HepG2 (cell line): ENCODE results near the gene GCLC. TPM values are rescaled to one million over a fixed set of nuclear protein-coding genes. Genes with fewer than 3 reads are reported as not detected.

Source experiments
- ATAC-seq: fragments of 200-7000 bp; cut with Tn5 transposase; 3 replicates; pipeline ENCODE4 v1.9.1; 2020; ENCODE audit warnings: mild to moderate bottlenecking, moderate library complexity
- BruUV-seq: library from RNA; stranded (reverse); fragments of 400-500 nt; replicated peaks from 2 replicates; lab custom pipeline; 2021; lab: Mats Ljungman, UMichigan
- CTCF ChIA-PET: fragments of 300-600 bp; formaldehyde crosslinking; extraction: SDS; loops from one replicate; lab custom pipeline; 2021; ENCODE audit warnings: low total read pairs, inconsistent platforms, low intra/inter-chr PET ratio; lab: Yijun Ruan, JAX
- POLR2A ChIA-PET: fragments of 350-600 bp; sonication (Branson Sonifier 250); formaldehyde crosslinking; loops from one replicate; lab custom pipeline; 2020; ENCODE audit warnings: antibody characterized with exemption, inconsistent platforms; lab: Yijun Ruan, JAX
- DNase-seq: peaks from one replicate; pipeline ENCODE4 v3.0.0-alpha.2; 2015; ENCODE audit warnings: low spot score
- FAIRE-seq: peaks from 3 replicates; lab custom pipeline; 2011; peaks lifted over from hg19 to GRCh38; lab: Jason Lieb, UNC
- H2AFZ ChIP-seq: one replicate; pipeline ENCODE4 v1.6.1; 2011; ENCODE audit warnings: low read length, inconsistent platforms
- H3K27ac ChIP-seq: fragments of 300-600 bp; 3 replicates; pipeline ENCODE4 v1.8.0; 2011; ENCODE audit warnings: mixed run types, mild to moderate bottlenecking, mixed read lengths, low read length, inconsistent platforms; ENCODE audit not compliant: insufficient read depth; ENCODE audit errors: extremely low read length
- H3K27me3 ChIP-seq, 2 experiments: fragments of 200-600 bp in 1 of 2; 2 replicates in 1 of 2; 3 replicates in 1 of 2; pipeline versions ENCODE4 v1.6.0 to v1.8.0; 2011; ENCODE audit warnings: low read length in 2 of 2, mild to moderate bottlenecking in 2 of 2, moderate library complexity in 2 of 2, inconsistent platforms in 1 of 2; ENCODE audit not compliant: insufficient read depth in 2 of 2, control insufficient read depth in 1 of 2
- H3K36me3 ChIP-seq, 2 experiments: fragments of 200-600 bp in 1 of 2; replicated peaks in 1 of 2; 2 replicates in 1 of 2; 3 replicates in 1 of 2; pipeline versions ENCODE4 v1.5.1 to v1.8.0; 2011; ENCODE audit warnings: low read length in 2 of 2, inconsistent platforms in 1 of 2; ENCODE audit not compliant: insufficient read depth in 2 of 2, control insufficient read depth in 1 of 2
- H3K4me1 ChIP-seq: 2 replicates; pipeline ENCODE4 v1.5.1; 2012; ENCODE audit warnings: low read length, inconsistent platforms; ENCODE audit not compliant: insufficient read depth
- H3K4me2 ChIP-seq: 2 replicates; pipeline ENCODE4 v1.6.0; 2011; ENCODE audit warnings: low read depth, low read length, inconsistent platforms
- H3K4me3 ChIP-seq, 3 experiments: fragments of 200-600 bp in 1 of 3; sonication (generic), shearing (Covaris generic) in 1 of 3; replicated peaks in 1 of 3; 2 replicates each; pipeline ENCODE4 v1.5.1; 2011 to 2016; ENCODE audit warnings: low read length in 3 of 3, inconsistent platforms in 2 of 3, low read depth in 2 of 3, mild to moderate bottlenecking in 2 of 3, control low read depth in 1 of 3, mixed read lengths in 1 of 3; ENCODE audit not compliant: insufficient read depth in 1 of 3
- H3K79me2 ChIP-seq: one replicate; pipeline ENCODE4 v1.6.1; 2011; ENCODE audit warnings: low read length, inconsistent platforms; ENCODE audit not compliant: insufficient read depth
- H3K9ac ChIP-seq: 2 replicates; pipeline ENCODE4 v1.6.0; 2011; ENCODE audit warnings: mild to moderate bottlenecking, low read depth, low read length, inconsistent platforms; ENCODE audit not compliant: insufficient read depth
- H3K9me3 ChIP-seq: 2 replicates; pipeline ENCODE4 v1.5.1; 2012; ENCODE audit warnings: mild to moderate bottlenecking, low read length
- H4K20me1 ChIP-seq: 2 replicates; pipeline ENCODE4 v1.6.0; 2011; ENCODE audit warnings: inconsistent platforms, mild to moderate bottlenecking, low read length, moderate library complexity; ENCODE audit not compliant: insufficient read depth
- CEBPB ChIP-seq: IDR thresholded peaks from 2 replicates; pipeline ENCODE4 v1.6.1; 2011; ENCODE audit warnings: low read depth, low read length, improper control_type of control experiment, borderline replicate concordance
- CENPT ChIP-seq: sonication (generic); formaldehyde crosslinking; IDR thresholded peaks from 2 replicates; pipeline ENCODE4 v1.8.0; 2022; ENCODE audit warnings: low read depth, mild to moderate bottlenecking, moderate library complexity, missing genetic modification reagents
- DMAP1 ChIP-seq: IDR thresholded peaks from 2 replicates; pipeline ENCODE4 v1.6.1; 2016
- GLMP ChIP-seq: sonication (generic); formaldehyde crosslinking; IDR thresholded peaks from 2 replicates; pipeline ENCODE4 v1.9.0; 2021; ENCODE audit warnings: missing genetic modification reagents, mild to moderate bottlenecking, borderline replicate concordance
- HOXD1 ChIP-seq: sonication (generic); formaldehyde crosslinking; IDR thresholded peaks from 2 replicates; pipeline ENCODE4 v1.5.0; 2020; ENCODE audit warnings: missing genetic modification reagents
- RBFOX2 ChIP-seq: fragments of 200-400 bp; formaldehyde crosslinking; IDR thresholded peaks from 2 replicates; pipeline ENCODE4 v1.6.1; 2017; ENCODE audit warnings: low read depth, mild to moderate bottlenecking, low read length
- SRSF9 ChIP-seq: fragments of 200-400 bp; formaldehyde crosslinking; IDR thresholded peaks from 2 replicates; pipeline ENCODE4 v1.6.1; 2018; ENCODE audit warnings: borderline replicate concordance, mild to moderate bottlenecking, low read depth, low read length; ENCODE audit not compliant: insufficient read depth, poor library complexity, severe bottlenecking
- STAT5B ChIP-seq: sonication (generic); formaldehyde crosslinking; IDR thresholded peaks from 2 replicates; pipeline ENCODE4 v1.4.0; 2020; ENCODE audit warnings: missing genetic modification reagents
- ZBTB20 ChIP-seq: sonication (generic); formaldehyde crosslinking; IDR thresholded peaks from 2 replicates; pipeline ENCODE4 v1.8.1; 2023; ENCODE audit warnings: missing genetic modification reagents, low read depth, mild to moderate bottlenecking, borderline replicate concordance
- ZBTB3 ChIP-seq: sonication (generic); formaldehyde crosslinking; IDR thresholded peaks from 2 replicates; pipeline ENCODE4 v1.4.0; 2020; ENCODE audit warnings: low read depth, mild to moderate bottlenecking, moderate library complexity, missing genetic modification reagents, borderline replicate concordance
- ZNF205 ChIP-seq: IDR thresholded peaks from 2 replicates; pipeline ENCODE4 v1.6.1; 2018; ENCODE audit warnings: missing biosample characterization, missing genetic modification reagents
- WGBS: methylation state at CpG from one replicate; pipeline ENCODE4 v1.1.6; 2017; ENCODE audit warnings: low lambda C conversion rate; 5-methylcytosine and 5-hydroxymethylcytosine counted together
- in situ Hi-C: cut with HindIII; loops from 2 replicates; pipeline ENCODE4 v1.10.0; 2017; ENCODE audit warnings: low pct_unique_long_range_greater_than_20kb; ENCODE audit not compliant: extremely low pct_ligation_motif_present
- intact Hi-C: fragments of 100-400 bp; cut with micrococcal nuclease; formaldehyde crosslinking; loops from one replicate; pipeline ENCODE4 v1.10.0; 2022; ENCODE audit not compliant: unreplicated experiment
- polyA plus RNA-seq, 8 experiments: library from polyadenylated mRNA; depleted of rRNA in 3 of 8; stranded (reverse) in 7 of 8; unstranded in 1 of 8; fragments of >200 nt; fragmentation: Illumina TruSeq in 4 of 8; extraction: Trizol in 4 of 8; gene quantifications; 2 replicates each; pipeline versions ENCODE4 v1.2.1 to v1.2.3, GENCODE V29; 2011 to 2016; ENCODE audit warnings: low read depth in 4 of 8, missing spikeins in 1 of 8, mixed read lengths in 1 of 8; ENCODE audit not compliant: insufficient read depth in 1 of 8
- total RNA-seq, 5 experiments: library from RNA; depleted of rRNA; stranded (reverse); fragments of >200 nt; fragmentation: Illumina TruSeq; extraction: Trizol; gene quantifications; 2 replicates each; pipeline ENCODE4 v1.2.3, GENCODE V29; 2016; ENCODE audit warnings: low read depth in 1 of 5
- TF ChIP-seq, protein P1 (sequence below): sonication (generic); formaldehyde crosslinking; IDR thresholded peaks from 2 replicates; pipeline ENCODE4 v1.9.0; 2022; ENCODE audit warnings: low read depth, missing genetic modification reagents
- TF ChIP-seq, protein P2 (sequence below): sonication (generic); formaldehyde crosslinking; IDR thresholded peaks from 2 replicates; pipeline ENCODE4 v1.8.0; 2022; ENCODE audit warnings: missing genetic modification reagents, mild to moderate bottlenecking, moderate library complexity, borderline replicate concordance
- TF ChIP-seq, protein P3 (sequence below): sonication (generic); formaldehyde crosslinking; IDR thresholded peaks from 2 replicates; pipeline ENCODE4 v1.5.1; 2020; ENCODE audit warnings: missing genetic modification reagents, mild to moderate bottlenecking, borderline replicate concordance

GCLC gene
- total and polyA plus RNA-seq, 2 of the 13 experiments (the other 11 are each of a cell fraction or from before 2014, with no cell fraction given), result 35.3 to 84.6 TPM

DNA sequence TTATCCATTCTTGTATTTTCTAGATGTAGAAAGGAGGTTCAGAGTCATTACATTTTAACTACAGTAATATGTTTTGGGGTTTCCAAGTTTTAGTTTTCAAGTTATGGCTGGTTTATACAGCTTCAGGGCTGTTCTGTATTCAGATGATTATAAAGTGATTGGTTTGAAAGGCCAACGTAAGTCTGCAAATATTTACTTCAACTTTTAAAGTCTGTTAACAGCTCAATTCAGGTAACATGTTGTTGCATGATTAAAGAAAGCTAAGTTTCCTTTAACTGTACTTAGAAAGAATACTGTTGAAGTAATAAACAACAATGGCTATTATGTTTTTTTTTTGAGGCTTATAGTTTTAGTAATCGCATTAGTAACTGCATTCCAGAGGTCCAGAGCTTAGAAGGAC lies 22.8 kb upstream of the GCLC start:
- no peak for ATAC-seq
- in situ Hi-C loops, result no loop called here
- intact Hi-C loops, result no loop called here

More for the DNA sequence above, 22.8 kb upstream of the GCLC start:
- H3K27me3 ChIP-seq, result no peaks in the 10 kb centered on the region
- no peaks in the 10 kb centered on the region for H3K9me3 ChIP-seq
- ChIA-PET POLR2A (no interaction called here), CTCF (no interaction called here)
- H2AFZ ChIP-seq, result no peak overlapping the region
- BruUV-seq, result no TSS peak
- DNase-seq (no peak), FAIRE-seq (no peak)
- H3K4me1 ChIP-seq, result peaks cover 22% of the 10 kb centered on the region
- 26% methylated on average over 2 of the region's 2 CpGs for WGBS
- H3K4me2 ChIP-seq, result no peak overlapping the region
- H4K20me1 ChIP-seq, result no peaks in the 10 kb centered on the region
- no peaks in the 10 kb centered on the region for H3K79me2 ChIP-seq
- H3K4me3 ChIP-seq, result no peak overlapping the region
- H3K36me3 ChIP-seq, result no peaks in the 10 kb centered on the region
- no peak overlapping the region for H3K9ac ChIP-seq
- TF ChIP-seq GLMP, result no peak
- TF ChIP-seq ZBTB3 (CRISPR knock-in tag), result no peak
- TF ChIP-seq STAT5B (CRISPR knock-in tag), result no peak
- TF ChIP-seq ZBTB20 (CRISPR knock-in tag), result no peak
- TF ChIP-seq RBFOX2, result no peak
- no peak for TF ChIP-seq CEBPB
- TF ChIP-seq, protein P1, sequence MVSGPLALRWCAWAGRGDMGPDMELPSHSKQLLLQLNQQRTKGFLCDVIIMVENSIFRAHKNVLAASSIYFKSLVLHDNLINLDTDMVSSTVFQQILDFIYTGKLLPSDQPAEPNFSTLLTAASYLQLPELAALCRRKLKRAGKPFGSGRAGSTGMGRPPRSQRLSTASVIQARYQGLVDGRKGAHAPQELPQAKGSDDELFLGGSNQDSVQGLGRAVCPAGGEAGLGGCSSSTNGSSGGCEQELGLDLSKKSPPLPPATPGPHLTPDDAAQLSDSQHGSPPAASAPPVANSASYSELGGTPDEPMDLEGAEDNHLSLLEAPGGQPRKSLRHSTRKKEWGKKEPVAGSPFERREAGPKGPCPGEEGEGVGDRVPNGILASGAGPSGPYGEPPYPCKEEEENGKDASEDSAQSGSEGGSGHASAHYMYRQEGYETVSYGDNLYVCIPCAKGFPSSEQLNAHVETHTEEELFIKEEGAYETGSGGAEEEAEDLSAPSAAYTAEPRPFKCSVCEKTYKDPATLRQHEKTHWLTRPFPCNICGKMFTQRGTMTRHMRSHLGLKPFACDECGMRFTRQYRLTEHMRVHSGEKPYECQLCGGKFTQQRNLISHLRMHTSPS (CRISPR knock-in tag), result no peak
- no peak for TF ChIP-seq HOXD1 (CRISPR knock-in tag)
- no peak for TF ChIP-seq CENPT
- no peak for TF ChIP-seq ZNF205
- TF ChIP-seq DMAP1 (CRISPR knock-in tag), result no peak
- no peak for TF ChIP-seq SRSF9
- TF ChIP-seq, protein P2, sequence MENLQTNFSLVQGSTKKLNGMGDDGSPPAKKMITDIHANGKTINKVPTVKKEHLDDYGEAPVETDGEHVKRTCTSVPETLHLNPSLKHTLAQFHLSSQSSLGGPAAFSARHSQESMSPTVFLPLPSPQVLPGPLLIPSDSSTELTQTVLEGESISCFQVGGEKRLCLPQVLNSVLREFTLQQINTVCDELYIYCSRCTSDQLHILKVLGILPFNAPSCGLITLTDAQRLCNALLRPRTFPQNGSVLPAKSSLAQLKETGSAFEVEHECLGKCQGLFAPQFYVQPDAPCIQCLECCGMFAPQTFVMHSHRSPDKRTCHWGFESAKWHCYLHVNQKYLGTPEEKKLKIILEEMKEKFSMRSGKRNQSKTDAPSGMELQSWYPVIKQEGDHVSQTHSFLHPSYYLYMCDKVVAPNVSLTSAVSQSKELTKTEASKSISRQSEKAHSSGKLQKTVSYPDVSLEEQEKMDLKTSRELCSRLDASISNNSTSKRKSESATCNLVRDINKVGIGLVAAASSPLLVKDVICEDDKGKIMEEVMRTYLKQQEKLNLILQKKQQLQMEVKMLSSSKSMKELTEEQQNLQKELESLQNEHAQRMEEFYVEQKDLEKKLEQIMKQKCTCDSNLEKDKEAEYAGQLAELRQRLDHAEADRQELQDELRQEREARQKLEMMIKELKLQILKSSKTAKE (CRISPR knock-in tag), result no peak
- TF ChIP-seq, protein P3, sequence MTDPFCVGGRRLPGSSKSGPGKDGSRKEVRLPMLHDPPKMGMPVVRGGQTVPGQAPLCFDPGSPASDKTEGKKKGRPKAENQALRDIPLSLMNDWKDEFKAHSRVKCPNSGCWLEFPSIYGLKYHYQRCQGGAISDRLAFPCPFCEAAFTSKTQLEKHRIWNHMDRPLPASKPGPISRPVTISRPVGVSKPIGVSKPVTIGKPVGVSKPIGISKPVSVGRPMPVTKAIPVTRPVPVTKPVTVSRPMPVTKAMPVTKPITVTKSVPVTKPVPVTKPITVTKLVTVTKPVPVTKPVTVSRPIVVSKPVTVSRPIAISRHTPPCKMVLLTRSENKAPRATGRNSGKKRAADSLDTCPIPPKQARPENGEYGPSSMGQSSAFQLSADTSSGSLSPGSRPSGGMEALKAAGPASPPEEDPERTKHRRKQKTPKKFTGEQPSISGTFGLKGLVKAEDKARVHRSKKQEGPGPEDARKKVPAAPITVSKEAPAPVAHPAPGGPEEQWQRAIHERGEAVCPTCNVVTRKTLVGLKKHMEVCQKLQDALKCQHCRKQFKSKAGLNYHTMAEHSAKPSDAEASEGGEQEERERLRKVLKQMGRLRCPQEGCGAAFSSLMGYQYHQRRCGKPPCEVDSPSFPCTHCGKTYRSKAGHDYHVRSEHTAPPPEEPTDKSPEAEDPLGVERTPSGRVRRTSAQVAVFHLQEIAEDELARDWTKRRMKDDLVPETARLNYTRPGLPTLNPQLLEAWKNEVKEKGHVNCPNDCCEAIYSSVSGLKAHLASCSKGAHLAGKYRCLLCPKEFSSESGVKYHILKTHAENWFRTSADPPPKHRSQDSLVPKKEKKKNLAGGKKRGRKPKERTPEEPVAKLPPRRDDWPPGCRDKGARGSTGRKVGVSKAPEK (CRISPR knock-in tag), result no peak
- H3K27ac ChIP-seq, result no peak overlapping the region
